ENCODE data around the gene BOD1. TPM values are rescaled to one million over a fixed set of nuclear protein-coding genes. Genes with fewer than 3 reads are reported as not detected.
A peak's percentile ranks its signal among the peaks of the same experiment; 100 is the strongest.

Gene BOD1
- total RNA-seq, 2 donors from 2014 or later: 24.4 to 24.8 TPM

- no peak for DNase-seq (ENCODE audit: low spot score in 2 of 2)
- H3K36me3 Mint-ChIP-seq: no peaks in the 10 kb centered on the region
- ATAC-seq: no peak
Observed at GRCh38 chr5:173625673-173626504, 9.4 kb upstream of the BOD1 start.

GRCh38 chr5:173625261-173625660 is 8.8 kb upstream of the BOD1 start:
- Mint-ChIP-seq H3K27ac (no peak overlapping the region), H3K36me3 (no peaks in the 10 kb centered on the region), H3K9me3 (no peaks in the 10 kb centered on the region)
- ATAC-seq: no peak
- no peak for DNase-seq (ENCODE audit: low spot score in 2 of 2)

More at GRCh38 chr5:173625673-173626504, 9.4 kb upstream of the BOD1 start:
- Mint-ChIP-seq H3K9me3 (no peaks in the 10 kb centered on the region), H3K27ac (no peak overlapping the region)

- H3K36me3 Mint-ChIP-seq: no peaks in the 10 kb centered on the region
- ATAC-seq (no peak), DNase-seq (ENCODE audit: low spot score in 2 of 2) (no peak)
- no peak overlapping the region for H3K27ac Mint-ChIP-seq
- H3K9me3 Mint-ChIP-seq: no peaks in the 10 kb centered on the region
Observed at GRCh38 chr5:173624282-173624681, 7.8 kb upstream of the BOD1 start.

GRCh38 chr5:173623789-173624188 is 7.3 kb upstream of the BOD1 start:
- DNase-seq (ENCODE audit: low spot score in 2 of 2) (no peak), ATAC-seq (no peak)
- Mint-ChIP-seq H3K27ac (no peak overlapping the region), H3K9me3 (no peaks in the 10 kb centered on the region), H3K36me3 (no peaks in the 10 kb centered on the region)

GRCh38 chr5:173623296-173623771 is 6.9 kb upstream of the BOD1 start:
- H3K36me3 Mint-ChIP-seq: no peaks in the 10 kb centered on the region
- no peak overlapping the region for H3K27ac Mint-ChIP-seq
- DNase-seq (ENCODE audit: low spot score in 2 of 2): no peak
- no peak for ATAC-seq
- no peaks in the 10 kb centered on the region for H3K9me3 Mint-ChIP-seq

GRCh38 chr5:173622183-173623047 is 6.0 kb upstream of the BOD1 start:
- Mint-ChIP-seq H3K36me3 (no peaks in the 10 kb centered on the region), H3K27ac (no peak overlapping the region), H3K9me3 (no peaks in the 10 kb centered on the region)
- ATAC-seq (no peak), DNase-seq (ENCODE audit: low spot score in 2 of 2) (no peak)

- DNase-seq (ENCODE audit: low spot score in 2 of 2): no peak
- Mint-ChIP-seq H3K27ac (no peak overlapping the region), H3K9me3 (no peaks in the 10 kb centered on the region), H3K36me3 (peaks cover 1 to 2% of the 10 kb centered on the region in 2 donors)
- no peak for ATAC-seq
Observed at GRCh38 chr5:173620784-173621183, 4.3 kb upstream of the BOD1 start.

- no peaks in the 10 kb centered on the region for H3K9me3 Mint-ChIP-seq
- H3K27ac Mint-ChIP-seq: peak overlapping the region in 1 of 2 donors; percentile 93
- peak in 1 of 2 donors; percentile 50 for DNase-seq (ENCODE audit: low spot score in 2 of 2)
- no peak for ATAC-seq
- peaks cover 4 to 15% of the 10 kb centered on the region in 2 donors for H3K36me3 Mint-ChIP-seq
Observed at GRCh38 chr5:173618927-173619519, 2.6 kb upstream of the BOD1 start.

- Mint-ChIP-seq H3K9me3 (no peaks in the 10 kb centered on the region), H3K36me3 (peaks cover 10 to 26% of the 10 kb centered on the region in 2 donors), H3K27ac (peak overlapping the region; percentile 84 to 93)
- DNase-seq (ENCODE audit: low spot score in 2 of 2) (peak; percentile 60 to 76), ATAC-seq (peak; percentile 52 to 61)
Observed at GRCh38 chr5:173615884-173616576, 420 bp downstream of the BOD1 start.

- Mint-ChIP-seq H3K9me3 (no peaks in the 10 kb centered on the region), H3K36me3 (peaks cover 10 to 31% of the 10 kb centered on the region in 2 donors), H3K27ac (peak overlapping the region; percentile 79 to 93)
- no peak for DNase-seq (ENCODE audit: low spot score in 2 of 2)
- no peak for ATAC-seq
Observed at GRCh38 chr5:173614591-173614990, 1.9 kb downstream of the BOD1 start.

GRCh38 chr5:173613433-173614159 is 2.9 kb downstream of the BOD1 start:
- Mint-ChIP-seq H3K36me3 (peaks cover 11 to 35% of the 10 kb centered on the region in 2 donors), H3K27ac (peak overlapping the region in 1 of 2 donors; percentile 15), H3K9me3 (no peaks in the 10 kb centered on the region)
- ATAC-seq (no peak), DNase-seq (ENCODE audit: low spot score in 2 of 2) (no peak)

GRCh38 chr5:173612948-173613347 is 3.5 kb downstream of the BOD1 start:
- DNase-seq (ENCODE audit: low spot score in 2 of 2) (no peak), ATAC-seq (no peak)
- peaks cover 18 to 35% of the 10 kb centered on the region in 2 donors for H3K36me3 Mint-ChIP-seq
- H3K9me3 Mint-ChIP-seq: no peaks in the 10 kb centered on the region
- H3K27ac Mint-ChIP-seq: peak overlapping the region in 1 of 2 donors; percentile 14

- peaks cover 28 to 41% of the 10 kb centered on the region in 2 donors for H3K36me3 Mint-ChIP-seq
- DNase-seq (ENCODE audit: low spot score in 2 of 2): no peak
- H3K27ac Mint-ChIP-seq: no peak overlapping the region
- no peaks in the 10 kb centered on the region for H3K9me3 Mint-ChIP-seq
- no peak for ATAC-seq
Observed at GRCh38 chr5:173611706-173612105, 4.7 kb downstream of the BOD1 start.

GRCh38 chr5:173604141-173604540 is 12.3 kb downstream of the BOD1 start:
- Mint-ChIP-seq H3K27ac (no peak overlapping the region), H3K9me3 (no peaks in the 10 kb centered on the region), H3K36me3 (peaks cover 19 to 36% of the 10 kb centered on the region in 2 donors)
- ATAC-seq (no peak), DNase-seq (ENCODE audit: low spot score in 2 of 2) (no peak)

GRCh38 chr5:173602423-173602822 is 14.0 kb downstream of the BOD1 start:
- H3K36me3 Mint-ChIP-seq: peaks cover 9 to 36% of the 10 kb centered on the region in 2 donors
- no peak overlapping the region for H3K27ac Mint-ChIP-seq
- ATAC-seq (no peak), DNase-seq (ENCODE audit: low spot score in 2 of 2) (no peak)
- H3K9me3 Mint-ChIP-seq: no peaks in the 10 kb centered on the region

GRCh38 chr5:173598686-173599085 is 17.8 kb downstream of the BOD1 start:
- no peak for ATAC-seq
- peaks cover 5 to 6% of the 10 kb centered on the region in 2 donors for H3K9me3 Mint-ChIP-seq
- no peak for DNase-seq (ENCODE audit: low spot score in 2 of 2)
- H3K36me3 Mint-ChIP-seq: peaks cover 21 to 35% of the 10 kb centered on the region in 2 donors
- H3K27ac Mint-ChIP-seq: no peak overlapping the region

Data from activated naive CD4-positive, alpha-beta T cell treated with anti-CD3 and anti-CD28 coated beads, Interleukin-2, amount 50 U/mL, for 72 hours (primary cell).